NCI-H1048 (cell line): ENCODE results near the gene TMEM39B.
A peak's percentile ranks its signal among the peaks of the same experiment; 100 is the strongest.
"Not testable (repeated sequence)": the region's sequence is repeated elsewhere in the genome, so short reads cannot be mapped to it uniquely, and the experiment has no call there.

ENCODE experiments used
- DNase-seq: peaks from one replicate; lab custom pipeline; 2025; lab: John Stamatoyannopoulos, UW

The TMEM39B gene

DNA sequence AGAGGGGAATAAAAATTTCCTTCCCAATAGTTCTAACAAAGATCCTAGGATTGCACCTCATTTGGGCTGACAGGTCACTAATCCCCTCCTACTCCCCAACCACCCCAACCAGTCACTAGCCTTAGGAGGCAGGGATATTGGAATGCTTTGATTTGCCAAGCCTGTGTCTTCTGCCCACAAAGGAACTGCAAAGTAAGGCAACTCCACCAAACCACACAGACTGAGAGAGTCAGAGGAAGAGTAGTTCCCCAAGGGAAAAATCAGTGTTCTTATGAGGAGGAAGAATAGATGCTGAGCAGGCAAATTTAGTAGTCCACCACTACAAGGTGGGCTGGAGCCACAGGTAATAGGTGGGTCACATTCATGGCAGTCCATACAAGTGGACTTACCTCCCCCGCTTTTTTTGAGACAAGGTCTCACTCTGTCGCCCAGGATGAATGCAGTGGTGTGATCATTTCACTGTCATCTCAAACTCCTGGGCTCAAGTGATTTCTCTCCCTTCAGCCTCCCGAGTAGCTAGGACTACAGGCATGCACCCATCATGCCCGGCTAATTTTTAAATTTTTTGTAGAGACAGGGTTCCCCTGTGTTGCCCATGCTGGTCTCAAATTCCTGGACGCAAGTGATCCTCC, 3.7 kb upstream of the TMEM39B start:
- DNase-seq = no peak

DNA sequence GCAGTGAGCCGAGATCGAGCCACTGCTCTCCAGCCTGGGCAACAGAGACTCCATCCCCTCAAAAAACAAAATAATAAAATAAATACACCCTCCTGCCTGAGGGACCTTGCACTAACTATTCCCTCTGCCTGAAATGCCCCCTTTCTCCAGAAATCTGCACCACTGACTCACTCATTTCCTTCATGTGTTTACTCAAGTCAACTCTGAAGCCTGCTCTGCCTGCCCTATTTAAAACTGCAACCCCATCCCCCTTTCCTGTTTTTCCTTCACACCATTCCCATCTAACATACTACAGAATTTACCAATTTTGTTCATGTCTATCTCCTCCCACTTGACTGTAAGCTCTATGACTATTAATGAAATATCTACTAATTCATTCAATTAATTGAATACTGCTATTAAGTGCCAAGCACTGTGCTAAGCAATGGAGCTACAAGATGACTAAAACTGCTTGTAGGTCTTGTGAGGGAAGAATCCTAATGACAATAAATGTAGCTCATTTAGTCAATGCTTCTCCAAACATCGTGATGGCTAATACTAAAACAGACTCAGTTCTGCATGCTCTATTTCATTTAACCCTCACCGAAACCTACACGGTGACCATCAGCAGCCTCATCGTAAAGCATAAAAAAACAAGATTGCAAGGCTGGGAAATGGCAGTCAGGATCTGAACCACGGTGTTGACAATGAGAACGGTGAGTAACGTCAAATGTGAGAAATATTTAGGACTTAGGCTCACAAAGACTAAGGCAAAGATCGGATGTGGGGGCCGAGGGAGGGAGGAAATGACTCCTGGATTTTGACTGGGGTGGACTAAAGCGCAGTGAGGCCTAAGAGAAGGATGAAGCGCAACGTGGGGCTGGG, 749 bp upstream of the TMEM39B start:
- no peak for DNase-seq

DNA sequence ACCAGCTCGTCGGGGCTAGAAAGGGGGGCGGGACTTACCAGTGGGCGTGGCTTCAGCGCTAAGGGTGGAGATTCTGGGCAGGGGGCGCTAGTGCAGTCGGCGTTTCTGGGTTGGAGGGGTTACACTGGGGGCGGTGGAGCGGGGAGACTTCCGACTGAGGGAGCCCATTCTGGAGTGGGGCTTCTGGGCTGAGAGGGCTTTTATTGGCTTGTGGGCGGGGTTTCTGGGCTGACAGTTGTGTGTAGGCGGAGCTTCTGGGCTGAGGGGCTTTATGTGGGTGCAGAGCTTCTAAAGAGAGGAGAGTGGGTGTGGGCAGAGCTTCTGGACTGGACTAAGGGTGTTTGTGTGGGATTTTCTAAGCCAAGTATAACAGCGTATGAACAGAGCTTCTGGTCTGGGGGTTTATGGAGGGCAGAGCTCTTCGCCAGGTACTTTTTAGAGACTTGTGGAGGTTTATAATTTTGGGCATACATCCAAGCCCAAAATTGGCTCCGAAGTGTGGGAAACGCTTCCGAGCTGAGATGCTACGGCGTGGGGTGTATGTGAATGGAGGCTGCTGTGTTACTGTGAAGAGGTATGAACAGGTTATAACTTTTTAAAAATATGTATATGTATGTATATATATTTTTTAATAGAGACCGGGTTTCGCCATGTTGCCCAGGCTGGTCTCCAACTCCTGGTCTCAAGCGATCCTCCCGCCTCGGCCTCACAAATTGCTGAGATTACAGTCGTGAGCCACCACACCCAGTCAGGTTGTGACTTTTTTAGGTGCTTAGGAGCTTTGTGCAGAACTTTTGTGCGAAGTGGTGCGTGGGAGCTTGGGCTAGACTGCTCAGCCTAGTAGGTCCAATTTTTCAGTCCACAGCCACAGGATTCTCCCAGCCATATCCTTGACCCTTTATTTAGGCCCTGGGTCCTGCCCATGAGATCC, 825 bp downstream of the TMEM39B start:
- no peak for DNase-seq

DNA sequence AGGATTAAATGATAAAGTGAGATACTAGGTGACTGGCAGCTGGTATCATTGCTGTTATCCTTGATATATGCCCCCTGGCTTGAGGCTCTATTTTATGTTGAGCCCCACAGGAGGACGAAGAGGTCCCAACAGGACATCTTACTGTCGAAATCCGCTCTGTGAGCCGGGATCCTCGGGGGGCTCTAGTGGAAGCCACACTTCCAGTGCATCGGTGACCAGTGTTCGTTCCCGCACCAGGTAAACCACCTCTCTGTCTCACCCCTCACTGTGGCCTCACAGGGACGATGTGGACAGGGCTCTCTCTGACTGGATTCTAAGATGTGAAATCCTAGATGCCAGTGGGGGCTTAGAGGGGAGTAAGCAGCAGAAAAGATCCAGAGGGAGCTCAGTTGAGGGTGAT, 2.1 kb downstream of the TMEM39B start:
- no peak for DNase-seq

DNA sequence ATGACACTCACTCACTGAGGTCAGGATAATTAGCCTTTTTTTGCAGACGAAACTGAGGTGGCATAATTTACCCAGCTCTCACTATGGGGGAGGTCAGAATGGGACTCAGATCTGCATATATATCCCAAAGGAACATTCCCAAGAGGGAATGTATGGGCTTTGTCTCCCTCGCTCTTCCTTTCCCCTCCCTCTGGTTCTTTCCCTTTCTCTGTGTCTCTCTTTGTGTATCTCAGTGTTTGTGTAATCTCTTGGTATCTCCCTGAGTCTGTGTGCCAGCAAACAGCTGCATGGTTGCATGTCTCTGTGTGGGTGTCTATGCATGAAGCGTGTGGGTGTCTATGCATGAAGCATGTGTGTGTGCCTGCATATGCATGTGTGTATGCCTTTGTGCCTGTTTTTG, 4.7 kb downstream of the TMEM39B start:
- DNase-seq = no peak

DNA sequence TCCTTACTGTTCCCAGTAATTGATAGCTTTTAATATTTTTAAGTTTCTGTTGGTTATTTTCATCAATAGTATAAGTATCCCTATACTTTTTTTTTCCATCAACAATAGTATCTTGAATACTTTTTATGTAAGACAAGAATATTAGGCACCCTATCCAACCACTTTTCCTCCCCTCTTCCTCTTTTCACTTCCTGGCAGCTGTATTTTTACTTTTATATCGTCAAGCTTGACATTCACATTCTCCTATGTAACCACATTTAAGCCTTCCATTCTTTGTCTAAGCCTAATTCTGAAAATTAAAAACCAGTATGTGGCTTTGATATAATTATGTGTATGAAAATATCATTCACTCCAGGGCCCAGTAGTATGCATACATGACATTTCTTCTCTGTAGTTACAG, 9.3 kb downstream of the TMEM39B start:
- DNase-seq = no peak

DNA sequence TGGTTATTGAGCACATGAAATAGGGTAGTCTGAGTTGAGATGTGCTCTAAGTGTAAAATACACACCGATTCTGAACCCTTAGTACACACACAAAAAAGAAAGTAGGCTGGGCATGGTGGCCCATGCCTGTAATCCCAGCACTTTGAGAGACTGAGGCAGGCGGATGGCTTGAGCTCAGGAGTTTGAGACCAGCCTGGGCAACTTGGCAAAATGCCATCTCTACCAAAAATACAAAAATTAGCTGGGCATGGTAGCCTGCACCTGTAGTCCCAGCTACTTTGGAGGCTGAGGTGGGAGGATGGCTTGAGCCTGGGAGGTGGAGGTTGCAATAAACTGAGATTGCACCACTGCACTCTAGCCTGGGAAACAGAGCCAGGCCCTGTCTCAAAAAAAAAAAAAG, 13.6 kb downstream of the TMEM39B start:
- not testable (repeated sequence) for DNase-seq

DNA sequence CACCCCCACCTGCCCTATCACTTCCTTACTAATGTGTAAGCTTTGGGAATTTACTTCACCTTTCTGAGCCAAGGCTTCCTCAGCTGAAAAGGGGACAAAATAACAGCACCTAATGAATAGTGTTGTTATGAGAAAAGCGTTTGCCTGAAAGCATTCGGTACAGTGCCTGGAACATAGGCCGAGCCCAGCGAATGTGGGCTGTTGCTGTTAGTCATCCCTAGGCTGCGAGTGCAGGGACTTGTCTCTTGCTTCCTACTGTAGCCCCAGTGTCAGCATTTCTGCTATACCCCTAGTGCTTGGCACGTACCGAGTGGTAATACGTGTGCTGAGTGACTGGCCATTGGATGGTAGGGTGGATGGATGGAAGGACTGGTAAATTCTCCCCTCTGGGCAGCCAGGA, 18.4 kb downstream of the TMEM39B start:
- DNase-seq = no peak

DNA sequence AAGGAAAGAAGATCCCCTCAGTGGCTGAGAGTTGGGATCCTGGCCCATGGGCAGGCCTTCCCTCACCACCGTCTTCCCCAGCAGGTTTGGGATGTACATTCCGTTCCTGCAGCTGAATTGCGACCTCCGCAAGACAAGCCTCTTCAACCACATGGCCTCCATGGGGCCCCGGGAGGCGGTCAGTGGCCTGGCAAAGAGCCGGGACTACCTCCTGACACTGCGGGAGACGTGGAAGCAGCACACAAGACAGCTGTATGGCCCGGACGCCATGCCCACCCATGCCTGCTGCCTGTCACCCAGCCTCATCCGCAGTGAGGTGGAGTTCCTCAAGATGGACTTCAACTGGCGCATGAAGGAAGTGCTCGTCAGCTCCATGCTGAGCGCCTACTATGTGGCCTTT, 18.9 kb downstream of the TMEM39B start:
- no peak for DNase-seq

DNA sequence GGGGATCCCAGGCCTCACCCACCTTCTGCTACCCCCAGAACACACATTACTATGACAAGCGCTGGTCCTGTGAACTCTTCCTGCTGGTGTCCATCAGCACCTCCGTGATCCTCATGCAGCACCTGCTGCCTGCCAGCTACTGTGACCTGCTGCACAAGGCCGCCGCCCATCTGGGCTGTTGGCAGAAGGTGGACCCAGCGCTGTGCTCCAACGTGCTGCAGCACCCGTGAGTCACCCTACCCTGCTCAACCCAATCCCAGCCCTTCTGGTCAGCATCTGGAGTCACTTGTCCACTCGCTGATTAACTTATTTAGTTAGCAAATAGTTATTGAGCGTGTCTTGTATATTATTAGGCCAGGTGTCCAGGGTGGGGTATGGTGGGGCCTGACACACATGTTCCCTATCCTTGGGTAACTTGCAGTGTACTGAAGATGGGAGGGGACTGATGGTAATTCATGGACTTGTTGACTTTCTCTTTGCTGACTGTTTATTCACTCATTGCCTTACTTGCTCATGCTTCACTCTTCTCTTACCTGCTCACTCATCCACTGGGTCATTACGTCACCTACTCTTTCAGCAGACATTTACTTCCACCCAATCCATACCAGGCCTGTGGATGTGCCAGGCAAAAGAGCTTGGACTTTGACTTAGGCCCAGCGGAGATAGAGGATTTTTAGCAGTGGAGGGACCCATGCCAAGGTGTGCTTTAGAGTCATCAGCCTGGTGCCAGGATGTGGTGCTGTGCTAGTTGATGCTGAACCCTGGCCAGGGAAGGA, 22.2 kb downstream of the TMEM39B start:
- DNase-seq = no peak

DNA sequence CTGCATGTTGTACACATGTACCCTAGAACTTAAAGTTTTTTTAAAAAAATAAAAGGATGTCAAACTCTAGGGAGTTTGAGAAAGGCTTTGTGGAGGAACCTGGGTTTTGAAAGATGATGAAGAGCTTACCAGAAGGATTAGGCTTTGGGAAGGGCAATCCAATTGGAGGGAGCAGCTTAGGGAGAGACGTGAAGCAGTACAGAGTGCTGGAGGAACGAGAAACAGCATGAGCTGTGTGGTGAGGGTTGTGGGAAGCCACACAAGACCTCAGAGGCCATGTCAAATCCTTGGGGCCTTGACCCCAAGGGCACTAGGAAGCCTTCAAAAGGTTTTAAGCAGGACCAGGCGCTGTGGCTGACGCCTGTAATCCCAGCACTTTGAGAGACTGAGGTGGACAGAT, 26.7 kb downstream of the TMEM39B start:
- DNase-seq = no peak

DNA sequence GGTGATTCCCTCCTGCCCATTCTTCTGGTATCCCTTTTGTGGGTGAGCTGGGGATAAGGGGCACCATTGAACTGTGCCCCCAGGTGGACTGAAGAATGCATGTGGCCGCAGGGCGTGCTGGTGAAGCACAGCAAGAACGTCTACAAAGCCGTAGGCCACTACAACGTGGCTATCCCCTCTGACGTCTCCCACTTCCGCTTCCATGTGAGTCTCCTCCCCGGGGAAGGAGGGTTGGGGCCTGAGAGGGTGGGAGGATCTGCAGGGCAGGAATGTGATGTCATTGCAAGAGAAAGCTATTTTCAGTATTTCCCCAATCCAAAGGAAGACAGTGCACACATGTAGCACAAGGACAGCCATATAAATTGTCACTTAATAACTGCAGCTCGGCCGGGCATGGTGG, 27.6 kb downstream of the TMEM39B start:
- DNase-seq = no peak

DNA sequence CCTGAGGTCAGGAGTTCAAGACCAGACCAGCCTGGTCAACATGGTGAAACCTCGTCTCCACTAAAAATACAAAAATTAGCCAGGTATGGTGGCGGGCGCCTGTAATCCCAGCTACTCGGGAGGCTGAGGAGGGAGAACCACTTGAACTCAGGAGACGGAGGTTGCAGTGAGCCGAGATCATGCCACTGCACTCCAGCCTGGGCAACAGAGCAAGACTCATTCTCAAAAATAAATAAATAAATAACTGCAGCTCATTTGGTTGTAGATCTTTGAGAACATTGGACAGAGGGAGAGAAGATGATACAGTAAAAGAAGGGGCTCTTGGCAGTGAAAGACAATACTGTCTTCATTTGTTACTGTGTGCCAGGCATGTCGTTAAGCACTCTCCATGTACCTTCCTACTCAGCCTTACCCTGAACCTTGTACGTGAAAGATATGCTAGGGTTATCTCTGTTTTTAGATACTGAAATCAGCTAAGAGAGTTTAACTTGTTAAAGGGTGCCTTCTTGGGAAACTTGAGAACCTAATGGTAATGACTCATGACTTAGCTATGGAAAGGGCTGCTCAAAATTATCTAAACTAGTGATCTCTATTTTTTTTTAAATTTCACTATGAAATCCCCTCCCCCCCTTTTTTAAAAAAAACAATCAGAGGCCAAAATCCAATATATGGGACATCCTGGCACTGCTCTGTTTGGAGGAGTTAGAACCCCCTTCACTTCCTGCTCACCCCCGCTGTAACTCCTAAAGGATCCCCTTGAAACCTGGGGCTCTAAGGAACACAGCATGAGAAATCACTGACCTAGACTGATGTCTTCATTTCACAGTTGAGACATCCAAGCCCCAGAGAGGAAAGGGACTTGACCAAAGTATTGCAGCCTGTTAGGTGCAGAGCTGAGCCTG, 28.3 kb downstream of the TMEM39B start:
- DNase-seq = no peak

DNA sequence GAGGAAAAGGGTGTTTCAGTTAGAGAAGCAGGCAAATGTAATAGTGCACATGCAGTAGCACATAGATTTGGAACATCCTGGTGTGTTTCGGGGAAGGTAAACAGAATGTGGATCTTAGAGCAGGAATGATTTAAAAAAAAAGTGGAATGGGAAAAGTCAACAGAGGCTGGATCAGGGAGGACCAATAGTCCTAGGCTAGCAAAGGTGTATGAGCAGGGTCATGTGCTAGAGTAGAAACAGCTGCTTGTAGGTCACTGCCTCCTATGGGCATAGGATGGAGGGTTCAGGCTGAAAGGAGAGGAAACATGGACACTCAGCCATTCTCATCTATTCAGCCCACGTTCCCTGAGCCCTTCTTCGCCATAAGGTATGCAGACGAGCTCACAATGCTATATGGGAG, 31.4 kb downstream of the TMEM39B start:
- no peak for DNase-seq

DNA sequence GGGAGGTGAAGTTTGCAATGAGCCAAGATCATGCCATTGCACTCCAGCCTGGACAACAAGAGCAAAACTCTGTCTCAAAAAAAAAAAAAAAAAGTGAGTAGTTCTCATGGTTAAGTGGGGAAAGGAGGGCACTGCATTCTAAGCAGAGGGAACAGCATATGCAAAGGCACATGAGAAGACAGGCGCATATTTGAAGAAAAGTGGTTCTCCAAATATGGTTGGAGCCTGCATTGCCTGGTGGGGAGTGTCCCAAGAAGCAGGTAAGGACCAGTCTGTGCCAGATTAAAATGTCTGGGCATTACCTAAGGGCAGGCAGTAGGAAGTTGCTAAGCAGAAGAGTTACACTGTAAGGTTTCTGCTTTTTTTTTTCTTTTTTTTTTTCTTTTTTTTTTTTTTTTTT, 32.6 kb downstream of the TMEM39B start:
- DNase-seq = no peak

DNA sequence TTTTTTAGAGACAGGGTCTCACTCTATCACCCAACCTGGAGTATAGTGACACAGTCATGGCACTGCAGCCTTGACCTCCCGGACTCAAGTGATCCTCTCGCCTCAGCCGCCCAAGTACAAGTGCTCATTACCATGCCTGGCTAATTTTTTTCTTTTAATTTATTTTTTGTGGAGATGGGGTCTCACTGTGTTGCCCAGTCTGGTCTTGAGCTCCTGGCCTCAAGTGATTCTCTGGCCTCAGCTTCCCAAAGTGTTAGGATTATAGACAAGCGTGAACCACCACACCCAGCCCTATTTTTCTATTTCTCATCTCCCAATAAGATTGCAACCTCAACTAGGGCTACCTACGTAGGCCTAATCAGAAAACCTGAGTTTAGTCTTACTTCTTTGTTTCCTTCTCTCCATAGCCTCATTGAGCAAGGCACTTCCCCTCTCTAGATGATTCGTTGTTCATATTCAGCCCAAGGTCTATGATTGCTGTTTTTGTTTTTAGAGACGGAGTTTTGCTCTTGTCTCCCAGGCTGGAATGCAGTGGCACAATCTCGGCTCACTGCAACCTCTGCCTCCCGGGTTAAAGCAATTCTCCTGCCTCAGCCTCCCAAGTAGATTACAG, 34.0 kb downstream of the TMEM39B start:
- DNase-seq = no peak

DNA sequence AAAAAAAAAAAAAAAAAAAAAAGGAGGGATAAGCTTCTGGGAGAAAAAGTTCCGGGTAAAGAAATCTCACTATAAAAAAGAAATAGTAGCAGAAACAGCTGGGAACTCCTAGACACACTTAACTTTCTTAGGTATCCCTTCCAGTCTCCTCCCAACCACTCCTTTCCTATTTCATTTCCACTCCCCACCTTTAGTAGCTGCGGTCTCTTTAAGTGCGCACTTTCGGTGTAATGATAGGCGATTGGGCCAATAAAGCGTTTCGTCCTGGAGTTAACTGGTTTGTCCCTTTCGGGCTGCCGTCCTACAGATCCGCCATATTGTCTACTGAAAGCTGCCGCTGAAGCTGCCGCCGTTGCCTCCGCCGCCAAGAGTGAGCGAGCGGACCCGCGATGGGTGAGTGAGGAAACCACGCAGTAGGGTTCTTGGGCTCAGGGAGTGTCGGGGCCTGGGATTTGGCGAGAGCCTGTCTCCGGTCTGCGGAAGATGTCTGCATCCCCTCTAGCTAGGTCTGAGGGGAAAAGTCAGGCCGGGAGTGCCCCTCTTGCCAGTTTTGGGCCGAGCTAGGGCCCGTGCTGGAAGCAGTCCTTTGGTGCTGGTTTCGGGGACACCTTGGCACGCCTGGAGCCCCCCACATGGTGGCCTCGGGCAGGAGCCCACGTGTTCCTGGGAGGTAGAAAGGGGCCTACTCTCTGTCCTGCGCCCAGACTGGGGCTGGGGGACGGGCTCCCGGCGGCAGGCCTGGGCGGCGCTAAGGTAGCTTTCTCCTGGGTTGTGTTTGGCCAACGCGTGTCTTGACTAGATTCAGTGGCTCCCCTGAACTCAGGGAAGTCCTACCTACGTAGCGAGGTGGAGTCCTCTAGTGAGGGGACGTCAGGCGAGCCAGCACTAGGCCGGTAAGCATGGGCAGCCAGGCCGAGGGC, 35.3 kb downstream of the TMEM39B start, which contains the start of gene KPNA6:
Gene KPNA6 (plus strand): TSS at position 315 of the 920 bp plus-strand sequence. CDS start 75 bp downstream, at position 390.
- peak; percentile 86 for DNase-seq

DNA sequence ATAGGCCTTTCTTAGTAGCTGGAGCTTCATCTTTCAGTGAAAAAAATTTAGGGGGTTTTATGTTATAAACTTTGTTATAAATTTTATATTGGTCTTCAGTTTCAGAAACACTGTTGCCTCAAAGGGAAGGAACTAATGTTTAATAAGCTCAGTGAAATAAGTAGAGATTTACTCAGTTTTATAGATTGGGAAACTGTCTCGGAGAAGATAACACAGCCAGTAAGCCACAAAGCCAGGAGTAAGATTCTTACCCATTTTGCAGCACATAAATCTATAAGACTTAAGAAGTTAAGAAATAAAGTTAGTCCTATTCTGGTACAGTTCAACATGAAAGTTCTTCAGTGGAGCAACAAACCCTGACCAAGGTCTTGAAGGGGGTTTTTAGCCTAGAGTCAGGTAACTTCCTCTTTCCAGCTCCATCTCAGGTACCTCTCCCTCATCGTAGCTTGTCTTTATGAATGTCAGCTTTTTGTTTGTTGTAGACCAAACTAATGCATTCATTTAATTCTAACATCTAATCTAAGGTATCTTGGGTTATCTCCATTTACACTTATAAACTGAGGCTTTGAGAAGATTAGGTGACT, 38.4 kb downstream of the TMEM39B start:
- DNase-seq = no peak

DNA sequence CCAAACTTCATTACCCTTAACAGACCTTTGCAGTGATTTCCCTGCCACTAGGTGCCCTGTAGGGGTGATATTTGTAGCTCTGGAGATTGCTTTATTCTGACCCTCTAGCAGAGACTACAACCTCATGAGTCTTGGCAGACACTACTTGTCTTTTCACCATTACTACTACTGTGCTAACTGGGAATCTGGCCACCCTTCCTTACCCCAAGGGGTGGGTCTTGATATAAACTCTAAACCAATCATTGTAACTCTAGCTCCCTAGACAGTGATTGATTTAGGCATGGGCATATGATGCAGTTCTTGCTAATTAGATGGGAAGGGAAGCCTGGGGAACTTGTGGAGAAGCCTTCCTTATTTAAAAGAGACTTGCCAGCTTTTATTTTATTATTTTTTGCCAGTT, 39.0 kb downstream of the TMEM39B start:
- no peak for DNase-seq
